BLaER1 (cell line): ENCODE results near the gene SH2D2A.
A peak's percentile ranks its signal among the peaks of the same experiment; 100 is the strongest.

Source experiments
- H3K27ac ChIP-seq: shearing (Covaris generic); formaldehyde crosslinking; 2 replicates; pipeline ENCODE4 v1.8.1; 2022
- H3K27me3 ChIP-seq: shearing (Covaris generic); formaldehyde crosslinking; 2 replicates; pipeline ENCODE4 v1.8.1; 2022
- H3K36me3 ChIP-seq: shearing (Covaris generic); formaldehyde crosslinking; 2 replicates; pipeline ENCODE4 v1.8.1; 2022
- H3K4me1 ChIP-seq: shearing (Covaris generic); formaldehyde crosslinking; 2 replicates; pipeline ENCODE4 v1.8.1; 2022
- H3K4me2 ChIP-seq: shearing (Covaris generic); formaldehyde crosslinking; 2 replicates; pipeline ENCODE4 v1.8.1; 2022
- H3K4me3 ChIP-seq: shearing (Covaris generic); formaldehyde crosslinking; 2 replicates; pipeline ENCODE4 v1.8.1; 2022
- H3K9ac ChIP-seq: shearing (Covaris generic); formaldehyde crosslinking; 2 replicates; pipeline ENCODE4 v1.8.1; 2022
- H3K9me3 ChIP-seq: shearing (Covaris generic); formaldehyde crosslinking; 2 replicates; pipeline ENCODE4 v1.8.1; 2022
- H4K20me1 ChIP-seq: shearing (Covaris generic); formaldehyde crosslinking; 2 replicates; pipeline ENCODE4 v1.8.1; 2022
- Cebpa-rat ChIP-seq: shearing (Covaris generic); IDR thresholded peaks from 2 replicates; pipeline ENCODE4 v1.8.1; 2022

Gene SH2D2A

GRCh38 chr1:156859523-156860112, 43.0 kb upstream of the SH2D2A start:
- Histone ChIP-seq H3K27me3 (peaks cover 72% of the 10 kb centered on the region), H4K20me1 (peaks cover 16% of the 10 kb centered on the region), H3K9me3 (no peaks in the 10 kb centered on the region), H3K36me3 (no peaks in the 10 kb centered on the region), H3K4me1 (peaks cover 53% of the 10 kb centered on the region), H3K4me2 (peak overlapping the region; percentile 95), H3K9ac (no peak overlapping the region), H3K27ac (no peak overlapping the region), H3K4me3 (peak overlapping the region; percentile 69)
- no peak for TF ChIP-seq Cebpa-rat

- Histone ChIP-seq H3K4me3 (peak within 1 kb of the TSS; percentile 69), H3K27me3 (peaks cover 72% of the 10 kb centered on the region), H3K9ac (no peak within 1 kb of the TSS), H4K20me1 (peaks cover 16% of the 10 kb centered on the region), H3K9me3 (no peaks in the 10 kb centered on the region), H3K4me1 (peaks cover 47% of the 10 kb centered on the region), H3K36me3 (no peaks in the 10 kb centered on the region), H3K27ac (no peak within 1 kb of the TSS), H3K4me2 (peak within 1 kb of the TSS; percentile 95)
- TF ChIP-seq Cebpa-rat = no peak
These were observed 42.4 kb upstream of the SH2D2A start, which contains the start of gene INSRR for GRCh38 chr1:156858959-156859522. Gene INSRR (minus strand): TSS chr1:156859117. CDS start chr1:156858621, 496 bp downstream.

GRCh38 chr1:156858555-156858956, 41.9 kb upstream of the SH2D2A start:
- Histone ChIP-seq H3K27me3 (peaks cover 72% of the 10 kb centered on the region), H3K4me3 (no peak overlapping the region), H3K4me1 (peaks cover 42% of the 10 kb centered on the region), H3K4me2 (no peak overlapping the region), H3K27ac (no peak overlapping the region), H3K9ac (no peak overlapping the region), H3K9me3 (no peaks in the 10 kb centered on the region), H3K36me3 (no peaks in the 10 kb centered on the region), H4K20me1 (peaks cover 16% of the 10 kb centered on the region)
- TF ChIP-seq Cebpa-rat = no peak

- H3K4me1 ChIP-seq = peaks cover 32% of the 10 kb centered on the region
- peaks cover 61% of the 10 kb centered on the region for H3K27me3 ChIP-seq
- TF ChIP-seq Cebpa-rat = no peak
- no peaks in the 10 kb centered on the region for H3K36me3 ChIP-seq
- no peak overlapping the region for H3K27ac ChIP-seq
- no peak overlapping the region for H3K4me2 ChIP-seq
- H3K9ac ChIP-seq = no peak overlapping the region
- no peaks in the 10 kb centered on the region for H3K9me3 ChIP-seq
- H3K4me3 ChIP-seq = no peak overlapping the region
- H4K20me1 ChIP-seq = peaks cover 16% of the 10 kb centered on the region
These were observed 40.9 kb upstream of the SH2D2A start for GRCh38 chr1:156857532-156857931.

GRCh38 chr1:156856282-156856785, 39.7 kb upstream of the SH2D2A start:
- H3K4me1 ChIP-seq = peaks cover 20% of the 10 kb centered on the region
- no peak overlapping the region for H3K4me2 ChIP-seq
- H3K9ac ChIP-seq = no peak overlapping the region
- H3K4me3 ChIP-seq = no peak overlapping the region
- no peak overlapping the region for H3K27ac ChIP-seq
- H4K20me1 ChIP-seq = peaks cover 16% of the 10 kb centered on the region
- no peaks in the 10 kb centered on the region for H3K36me3 ChIP-seq
- peaks cover 49% of the 10 kb centered on the region for H3K27me3 ChIP-seq
- H3K9me3 ChIP-seq = no peaks in the 10 kb centered on the region
- no peak for TF ChIP-seq Cebpa-rat

GRCh38 chr1:156854634-156855033, 38.0 kb upstream of the SH2D2A start:
- no peak overlapping the region for H3K4me2 ChIP-seq
- peaks cover 5% of the 10 kb centered on the region for H3K4me1 ChIP-seq
- H3K9ac ChIP-seq = no peak overlapping the region
- no peak for TF ChIP-seq Cebpa-rat
- H3K27ac ChIP-seq = no peak overlapping the region
- no peaks in the 10 kb centered on the region for H3K9me3 ChIP-seq
- no peak overlapping the region for H3K4me3 ChIP-seq
- H3K27me3 ChIP-seq = peaks cover 35% of the 10 kb centered on the region
- no peaks in the 10 kb centered on the region for H3K36me3 ChIP-seq
- peaks cover 12% of the 10 kb centered on the region for H4K20me1 ChIP-seq

- Histone ChIP-seq H3K4me2 (no peak overlapping the region), H3K27ac (no peak overlapping the region), H3K36me3 (no peaks in the 10 kb centered on the region), H3K27me3 (peaks cover 26% of the 10 kb centered on the region), H3K4me3 (no peak overlapping the region), H3K9me3 (no peaks in the 10 kb centered on the region), H3K9ac (no peak overlapping the region), H3K4me1 (peaks cover 4% of the 10 kb centered on the region), H4K20me1 (peaks cover 7% of the 10 kb centered on the region; the same call in 1 of the 2 replicates)
- no peak for TF ChIP-seq Cebpa-rat
These were observed 37.1 kb upstream of the SH2D2A start for GRCh38 chr1:156853761-156854160.

- Histone ChIP-seq H4K20me1 (no peaks in the 10 kb centered on the region), H3K9me3 (no peaks in the 10 kb centered on the region), H3K27me3 (peaks cover 16% of the 10 kb centered on the region), H3K36me3 (no peaks in the 10 kb centered on the region), H3K4me2 (no peak overlapping the region), H3K4me3 (no peak overlapping the region), H3K9ac (no peak overlapping the region), H3K27ac (no peak overlapping the region), H3K4me1 (peaks cover 17% of the 10 kb centered on the region)
- no peak for TF ChIP-seq Cebpa-rat
These were observed 35.8 kb upstream of the SH2D2A start for GRCh38 chr1:156852418-156852874.

GRCh38 chr1:156851779-156852417, 35.2 kb upstream of the SH2D2A start:
- no peak overlapping the region for H3K4me2 ChIP-seq
- no peak overlapping the region for H3K9ac ChIP-seq
- H3K27ac ChIP-seq = no peak overlapping the region
- TF ChIP-seq Cebpa-rat = no peak
- H3K4me3 ChIP-seq = no peak overlapping the region
- H3K27me3 ChIP-seq = peaks cover 11% of the 10 kb centered on the region; the same call in 1 of the 2 replicates
- peaks cover 20% of the 10 kb centered on the region for H3K4me1 ChIP-seq
- H3K36me3 ChIP-seq = no peaks in the 10 kb centered on the region
- no peaks in the 10 kb centered on the region for H4K20me1 ChIP-seq
- no peaks in the 10 kb centered on the region for H3K9me3 ChIP-seq

GRCh38 chr1:156849151-156849496, 32.5 kb upstream of the SH2D2A start:
- Histone ChIP-seq H3K36me3 (no peaks in the 10 kb centered on the region), H3K9me3 (no peaks in the 10 kb centered on the region), H3K9ac (no peak overlapping the region), H4K20me1 (no peaks in the 10 kb centered on the region), H3K4me3 (no peak overlapping the region), H3K27ac (no peak overlapping the region), H3K27me3 (0 out of 2 replicates have a peak, but pooled peaks cover 4% of the 10 kb centered on the region), H3K4me2 (peak overlapping the region; percentile 77), H3K4me1 (peaks cover 20% of the 10 kb centered on the region)
- TF ChIP-seq Cebpa-rat = no peak
